Adrenal gland (tissue), 5 donors: ENCODE results near the gene ETFA.

ENCODE experiments used
- CTCF ChIP-seq, 6 experiments: fragments of 450-650 bp in 4 of 6; fragments of 200-600 bp in 2 of 6; sonication (generic) in 1 of 6; IDR thresholded peaks; 1 replicate in 5 of 6; 2 replicates in 1 of 6; pipeline versions ENCODE4 v1.5.1 to v1.8.0; 2016 to 2021; ENCODE audit warnings: antibody characterized with exemption in 6 of 6, mild to moderate bottlenecking in 2 of 6, moderate library complexity in 1 of 6
- POLR2A ChIP-seq, 2 donors: fragments of 450-650 bp; IDR thresholded peaks; one replicate each; pipeline ENCODE4 v1.6.1; 2017; ENCODE audit warnings: antibody characterized with exemption in 2 of 2, mild to moderate bottlenecking in 2 of 2, moderate library complexity in 1 of 2
- donor health status: DM: no; HTN: no; CAD: no.

GRCh38 chr15:76310475-76311099 is 682 bp downstream of the ETFA start:
- no peak for TF ChIP-seq CTCF (IDR thresholded peaks at IDR 0.05)
- no peak for TF ChIP-seq POLR2A (IDR thresholded peaks at IDR 0.05)
